CD1c-positive myeloid dendritic cell (primary cell): Measurements from ENCODE around the gene PDE4B.
A peak's percentile ranks its signal among the peaks of the same experiment; 100 is the strongest.

Experiments
- DNase-seq: peaks from one replicate; pipeline ENCODE4 v3.0.0-alpha.2; 2016; ENCODE audit errors: extremely low spot score

Gene PDE4B

DNA sequence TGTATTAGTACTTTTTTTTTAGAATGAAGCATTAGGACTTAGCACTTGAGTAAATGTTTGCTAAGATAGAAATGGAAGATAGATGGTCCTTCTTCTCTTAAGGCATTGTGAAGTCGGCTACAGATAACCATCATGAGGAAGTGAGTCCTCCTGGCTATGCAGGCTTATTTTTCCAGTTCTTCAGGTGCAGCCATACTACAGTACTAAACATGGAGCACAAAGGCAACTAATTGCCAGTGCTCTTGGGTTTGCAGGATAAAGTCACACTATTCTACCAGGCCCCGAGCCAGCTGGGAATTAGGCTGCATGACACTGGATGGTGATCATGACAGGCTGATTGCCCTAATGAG, 543.9 kb downstream of the PDE4B start:
- DNase-seq: no peak

DNA sequence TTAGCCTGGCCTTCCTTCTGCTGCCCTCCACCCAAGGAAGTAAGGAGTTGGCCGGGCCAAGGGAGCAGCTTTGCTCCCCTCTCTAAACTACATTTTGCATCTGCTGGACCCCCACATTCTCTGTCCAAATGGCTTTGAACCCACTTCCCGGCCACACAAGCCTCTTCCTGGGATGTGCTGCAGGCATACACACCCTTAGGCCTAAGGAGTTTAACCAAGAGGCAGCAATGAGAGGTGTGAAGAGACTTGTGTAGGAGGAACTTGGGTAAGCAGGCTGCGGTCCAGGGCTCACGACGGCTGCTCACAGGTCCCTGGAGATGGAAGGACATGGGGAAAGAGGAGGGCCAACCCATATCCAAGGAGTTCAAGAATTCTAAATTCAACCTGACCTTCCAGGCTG, 544.6 kb downstream of the PDE4B start:
- no peak for DNase-seq

DNA sequence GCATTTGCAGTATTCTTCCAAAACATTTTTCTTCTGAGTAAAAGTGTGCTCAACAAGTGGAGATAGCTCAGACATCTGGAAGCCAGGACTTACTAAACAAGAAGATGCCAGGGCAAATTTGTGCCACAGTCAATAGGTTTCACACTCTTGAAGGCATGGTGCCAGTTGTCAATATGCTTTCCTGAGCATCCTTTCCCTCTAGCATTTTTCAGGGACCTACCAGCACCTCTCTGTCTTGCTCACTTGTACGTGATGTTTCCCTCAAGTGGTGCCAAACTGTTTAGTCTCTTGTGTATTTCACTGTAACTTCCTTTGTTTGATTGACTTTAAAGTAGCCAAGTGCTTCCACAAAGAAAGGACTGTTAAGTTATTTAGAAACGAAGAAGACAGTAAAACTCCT, 547.2 kb downstream of the PDE4B start:
- DNase-seq: no peak

DNA sequence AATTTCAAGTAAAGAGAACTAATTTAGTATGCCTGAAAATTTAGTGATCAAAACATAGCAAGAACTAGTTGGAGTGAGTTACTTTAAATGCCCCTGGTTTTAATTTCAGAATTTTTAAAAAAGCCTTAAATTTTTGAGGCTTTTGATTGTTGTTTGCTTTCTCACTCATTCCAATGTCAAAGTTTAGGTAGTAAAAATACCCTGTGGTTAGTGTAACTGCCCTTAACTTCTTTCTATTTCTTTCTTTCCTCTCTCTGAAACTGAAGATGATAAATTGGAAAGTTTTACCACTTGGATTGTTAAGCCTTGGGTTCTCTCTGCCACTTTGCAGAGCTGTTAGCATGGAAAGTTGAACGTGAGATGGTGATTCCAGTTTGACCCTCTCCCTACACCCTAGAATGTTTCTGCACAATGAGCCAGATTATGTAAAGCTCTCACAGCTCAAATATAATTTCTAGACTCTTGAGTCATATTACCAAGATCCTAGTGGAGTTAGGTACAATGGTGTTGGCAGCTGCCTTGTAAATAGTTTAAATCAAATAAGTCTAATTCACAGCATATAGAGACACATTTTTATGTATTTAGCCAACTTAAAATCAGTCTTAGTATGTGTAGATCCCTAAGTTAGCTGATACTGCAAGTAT, 548.9 kb downstream of the PDE4B start:
- DNase-seq: no peak

DNA sequence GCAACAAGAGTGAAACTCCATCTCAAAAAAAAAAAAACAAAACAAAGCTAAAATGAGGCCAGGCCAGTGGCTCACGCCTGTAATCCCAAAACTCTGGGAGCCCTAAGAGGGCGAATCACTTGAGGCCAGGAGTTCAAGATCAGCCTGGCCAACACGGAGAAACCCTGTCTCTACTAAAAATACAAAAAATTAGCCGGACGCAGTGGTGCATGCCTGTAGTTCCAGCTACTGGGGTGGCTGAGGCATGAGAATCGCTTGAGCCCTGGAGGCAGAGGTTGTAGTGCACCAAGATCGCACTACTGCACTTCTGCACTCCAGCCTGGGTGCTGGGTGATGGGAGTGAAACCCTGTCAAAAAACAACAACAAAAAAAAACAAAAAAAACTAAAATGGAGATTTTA, 550.0 kb downstream of the PDE4B start:
- DNase-seq: no peak

DNA sequence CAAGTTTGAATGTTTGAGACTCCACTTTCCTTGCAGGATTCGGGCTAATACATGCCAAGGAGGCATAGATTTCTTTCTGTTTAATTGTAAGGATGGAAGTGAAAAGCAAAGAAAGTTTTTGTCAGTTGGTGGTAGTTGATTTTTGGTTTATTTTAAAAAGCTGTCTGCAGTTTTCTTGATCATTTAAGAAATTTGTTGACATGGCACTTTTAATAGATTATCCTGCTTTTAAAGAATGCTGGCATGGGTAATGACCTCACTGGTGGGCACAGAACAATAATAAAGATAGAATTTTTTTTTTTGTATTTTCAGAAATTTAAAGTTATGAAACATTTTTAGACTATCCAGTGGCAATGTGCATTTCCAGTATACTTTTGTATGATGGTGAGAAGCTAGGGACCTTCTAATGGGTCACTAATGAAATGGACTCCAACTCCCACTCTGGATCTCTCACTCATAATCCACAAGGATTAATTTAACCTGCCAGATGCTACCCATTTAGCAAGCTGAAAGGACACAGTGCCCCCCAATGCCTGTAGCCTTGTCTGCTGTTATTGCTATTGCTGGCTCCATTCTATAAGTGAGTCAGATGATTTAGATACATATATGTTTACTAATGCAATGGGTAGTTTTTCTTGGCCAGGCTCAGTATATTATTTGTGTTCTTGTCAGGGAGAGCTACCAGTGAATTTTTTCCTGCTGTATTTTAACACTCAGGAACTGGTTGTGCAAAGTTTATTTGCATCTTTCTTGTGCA, 551.1 kb downstream of the PDE4B start:
- no peak for DNase-seq

DNA sequence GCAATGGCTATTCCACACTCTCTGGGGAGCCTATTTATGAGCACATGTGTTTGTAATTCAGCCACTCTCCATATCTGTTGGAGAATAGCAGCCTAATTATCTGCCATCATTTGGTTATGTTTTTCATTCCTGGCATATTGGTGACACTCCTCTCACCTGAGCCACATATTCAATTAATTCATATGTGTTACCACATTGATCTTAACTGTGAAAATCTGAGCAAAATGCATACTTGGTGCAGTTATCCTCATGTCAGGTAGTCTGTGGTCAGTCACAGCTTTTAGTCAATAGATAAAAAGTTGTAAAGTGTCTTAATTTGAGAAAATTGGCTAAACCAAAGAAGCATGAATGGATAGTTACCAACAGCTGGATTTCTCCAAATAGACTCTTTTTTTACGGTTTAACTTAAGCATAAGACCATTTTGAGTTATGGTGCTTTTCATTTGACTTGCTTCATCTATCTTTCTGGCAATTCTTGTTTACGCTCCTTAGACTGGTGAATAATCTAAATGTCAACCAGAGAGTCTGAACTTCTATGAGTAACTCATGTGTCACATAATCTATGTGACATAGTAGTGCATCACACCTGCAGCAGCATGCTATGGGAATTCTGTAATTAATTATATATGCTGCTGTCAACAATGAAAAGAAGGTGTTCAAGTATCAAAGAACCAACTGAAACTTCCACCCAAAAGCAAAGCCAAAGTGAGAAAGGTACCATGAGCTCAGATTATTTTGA, 553.5 kb downstream of the PDE4B start:
- DNase-seq: no peak

DNA sequence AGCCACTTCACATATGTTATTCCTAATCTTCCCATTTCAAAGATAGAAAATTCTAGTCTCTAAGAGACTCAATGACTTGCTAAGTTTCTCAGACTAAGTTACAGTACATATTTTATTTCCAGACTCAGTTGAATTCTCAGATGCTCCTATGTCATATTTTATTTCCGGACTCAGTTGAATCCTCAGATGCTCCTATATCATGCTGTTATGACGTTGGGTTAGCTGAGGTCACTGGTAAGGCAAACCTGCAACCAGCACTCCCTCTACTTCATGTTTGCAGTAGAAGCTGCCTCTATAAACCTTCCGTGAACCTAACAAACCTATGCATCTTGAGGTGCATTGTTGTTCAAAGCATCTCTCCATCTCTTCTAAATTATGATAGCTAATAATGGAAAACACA, 554.2 kb downstream of the PDE4B start:
- no peak for DNase-seq

DNA sequence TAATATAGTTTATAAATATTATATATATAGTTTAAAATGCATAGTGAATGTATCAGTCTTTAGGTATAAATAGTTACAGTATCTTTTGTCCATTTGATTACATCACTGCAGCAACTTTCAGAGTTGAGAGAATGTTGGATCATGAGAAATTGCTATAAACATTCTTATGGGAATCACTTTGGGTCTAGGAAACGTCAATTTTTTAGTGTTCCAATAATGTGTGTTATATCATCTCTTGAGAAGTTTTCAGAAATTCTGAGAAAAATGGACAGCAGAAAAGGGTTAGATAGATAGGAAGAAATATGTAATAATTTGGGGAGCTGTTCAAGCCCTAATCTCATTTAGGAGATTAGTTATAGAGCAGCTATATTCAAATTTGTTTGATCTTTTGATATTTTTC, 556.1 kb downstream of the PDE4B start:
- DNase-seq: no peak

DNA sequence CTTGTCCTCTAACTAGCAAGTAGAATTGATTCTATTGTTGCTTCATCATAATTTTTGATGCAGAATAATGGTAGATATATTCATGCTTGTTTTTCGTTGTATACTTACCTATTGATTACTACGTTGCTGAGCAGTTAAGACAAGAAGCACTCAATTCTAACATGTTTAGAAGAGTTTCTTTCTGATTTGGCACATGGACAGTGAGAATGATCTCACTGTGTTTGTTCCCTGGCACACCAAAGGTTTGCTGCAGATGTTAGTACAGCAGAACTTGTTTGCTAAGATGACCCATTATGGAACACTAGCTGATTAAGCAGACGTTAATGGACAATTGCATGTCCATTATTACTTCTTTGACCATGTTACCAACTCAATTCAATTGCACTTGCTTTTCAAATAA, 556.5 kb downstream of the PDE4B start:
- DNase-seq: no peak

DNA sequence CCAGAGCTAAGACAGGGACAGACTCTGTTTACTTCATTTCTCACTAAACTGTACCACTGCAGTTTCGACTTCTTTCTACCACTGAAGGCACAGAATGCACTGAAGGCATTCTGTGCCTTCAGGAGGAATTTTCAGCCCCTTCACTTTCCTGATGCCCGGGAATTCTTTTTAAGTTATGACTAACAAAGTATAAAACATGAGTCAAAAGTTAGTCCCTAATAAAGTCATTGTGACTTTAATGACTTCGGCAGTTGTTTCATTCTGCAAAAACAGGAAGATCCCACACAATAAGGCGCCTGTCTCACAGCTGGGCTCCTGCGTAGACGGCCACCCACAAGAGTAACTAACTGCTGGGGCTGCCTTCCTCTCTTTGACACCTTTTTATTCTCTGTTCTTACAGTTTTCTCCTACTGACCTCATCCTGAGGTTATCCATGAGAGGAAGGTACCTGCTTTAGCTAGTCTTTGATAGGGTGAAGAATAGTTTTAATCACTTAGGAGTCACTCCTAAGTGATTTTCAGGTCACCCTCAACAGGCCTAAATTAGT, 557.4 kb downstream of the PDE4B start:
- peak; percentile 74 for DNase-seq

DNA sequence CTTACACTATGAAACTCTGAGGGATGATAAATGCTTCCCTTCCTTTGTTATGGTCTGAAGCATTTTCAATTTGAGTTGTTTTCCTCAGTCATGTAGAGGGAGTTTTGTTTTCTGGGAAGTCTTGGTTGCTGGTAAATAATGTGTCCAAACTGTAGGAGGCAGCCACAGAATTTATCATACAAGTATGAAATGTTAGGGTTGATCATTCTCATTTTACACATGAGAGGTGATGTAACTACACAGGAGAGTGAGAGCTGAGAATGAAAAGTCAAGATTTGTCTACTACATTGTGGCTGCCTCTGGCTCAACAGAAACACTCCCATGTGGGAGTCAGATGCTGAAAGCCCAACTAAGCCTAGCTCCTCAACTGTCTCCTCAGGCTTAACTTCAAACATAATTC, 558.8 kb downstream of the PDE4B start:
- DNase-seq: no peak

DNA sequence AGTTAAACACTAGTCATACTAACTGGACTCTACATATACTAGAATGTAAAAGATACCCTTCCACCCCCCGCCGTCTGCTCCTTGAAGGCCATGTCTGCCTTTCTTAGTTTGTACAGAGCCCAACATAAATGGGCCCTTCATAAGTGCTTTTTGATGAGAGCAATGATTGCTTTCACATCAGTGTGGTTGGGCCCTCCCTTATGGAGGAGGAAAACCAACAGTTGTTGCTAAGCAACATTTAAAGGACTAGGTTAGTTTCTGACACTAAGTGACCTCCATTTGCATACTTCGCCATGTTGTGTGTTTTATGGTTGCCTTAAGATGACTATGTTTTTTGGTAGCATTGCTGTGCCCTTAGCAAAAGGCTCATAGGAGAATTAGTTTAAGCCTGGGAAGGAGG, 559.2 kb downstream of the PDE4B start:
- no peak for DNase-seq

DNA sequence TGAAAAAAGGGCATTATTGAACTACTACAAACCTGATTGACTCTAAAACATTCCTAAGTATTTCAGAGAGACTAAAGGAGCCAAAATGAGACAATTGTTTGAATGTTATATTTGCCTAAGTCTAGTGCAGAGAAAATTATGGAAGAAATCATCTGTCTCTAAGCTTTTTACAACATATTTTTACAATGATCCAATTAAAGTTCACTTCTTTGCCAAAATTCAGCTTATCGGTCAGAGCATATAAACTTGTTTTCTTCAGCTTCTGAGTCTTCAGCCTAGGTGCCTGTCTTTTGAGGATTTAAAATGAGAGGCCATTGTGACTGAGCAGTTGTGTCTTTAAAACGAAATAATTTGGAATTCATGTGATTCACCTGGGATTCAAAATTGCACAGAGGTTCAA, 560.1 kb downstream of the PDE4B start:
- no peak for DNase-seq

DNA sequence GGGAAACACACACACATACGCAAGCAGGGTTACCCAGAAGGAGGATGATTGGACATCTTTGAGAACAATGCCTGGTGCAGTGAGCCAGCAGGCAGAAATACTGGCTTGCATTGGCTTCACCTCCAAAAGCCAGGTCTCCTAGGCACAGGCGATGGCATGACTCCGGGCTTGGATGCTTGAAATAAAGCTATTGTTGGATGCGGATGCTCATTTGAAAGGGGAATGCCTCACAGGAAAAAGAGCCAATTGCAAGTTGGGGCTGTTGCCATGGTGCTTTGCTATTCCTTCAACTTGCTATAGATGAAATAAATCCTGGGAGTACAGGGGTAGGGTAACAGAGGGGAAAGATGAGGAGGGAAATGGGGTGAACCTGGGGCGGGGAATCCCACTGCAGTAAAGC, 560.6 kb downstream of the PDE4B start:
- DNase-seq: no peak

DNA sequence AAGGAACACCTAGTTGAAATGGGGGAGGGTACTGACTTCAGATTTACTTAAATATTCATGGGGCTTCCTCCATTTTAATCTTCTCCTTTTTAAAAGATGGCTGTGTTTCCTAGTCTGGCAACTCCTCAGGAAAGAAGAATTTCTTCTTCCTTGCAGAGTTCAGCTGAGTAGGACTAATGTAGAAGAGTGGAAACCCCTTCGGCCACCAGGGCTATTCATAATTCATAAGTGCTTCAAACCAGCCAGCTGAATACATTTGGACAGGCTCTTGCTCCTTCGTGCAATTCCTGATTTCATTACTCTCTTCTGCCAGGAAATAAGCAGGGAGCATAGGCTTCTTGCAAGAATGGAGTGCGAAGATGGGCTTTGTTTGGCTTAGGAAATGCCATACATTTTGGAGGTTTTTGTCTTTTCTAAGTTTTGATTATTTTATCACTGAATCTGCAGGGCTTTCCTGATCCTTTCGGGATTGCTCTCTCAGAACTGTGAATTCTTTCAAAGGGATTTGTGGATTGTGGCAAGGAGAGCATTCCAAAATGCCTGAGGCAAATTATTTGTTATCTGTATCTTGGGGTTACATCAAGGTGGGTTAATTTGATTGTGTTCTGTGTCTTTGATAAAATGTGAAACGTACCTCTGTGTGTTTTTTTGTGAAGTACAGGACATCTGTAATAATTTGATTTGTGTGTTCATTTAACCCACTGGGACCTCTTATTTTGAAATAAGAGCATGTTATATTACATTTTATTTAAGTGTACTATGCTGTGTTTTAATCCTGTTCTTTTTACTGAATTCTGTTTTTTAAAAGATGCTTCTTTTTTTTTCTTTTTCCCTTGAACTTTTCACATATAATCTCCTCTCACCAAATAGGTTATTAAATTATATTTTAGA, 561.9 kb downstream of the PDE4B start:
- no peak for DNase-seq

DNA sequence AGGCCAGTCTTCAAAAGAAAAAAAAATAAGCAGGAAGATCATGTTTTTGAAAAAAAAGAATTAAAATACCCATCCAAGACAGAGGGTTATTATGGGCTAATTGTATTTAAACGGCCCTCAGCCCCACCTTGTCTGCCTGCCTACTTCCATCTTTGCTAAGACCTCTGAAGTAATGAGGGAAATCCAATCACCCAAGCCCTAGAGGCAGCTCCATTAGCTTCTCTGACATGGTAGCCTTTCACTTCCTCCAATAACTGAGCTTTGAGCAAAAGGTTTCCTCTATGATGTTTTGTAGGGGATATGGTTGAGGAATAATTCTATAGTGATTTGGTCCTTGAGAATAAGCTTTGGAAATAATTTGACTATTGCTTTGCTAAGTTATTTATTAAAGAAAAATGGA, 563.1 kb downstream of the PDE4B start:
- DNase-seq: peak; percentile 24

DNA sequence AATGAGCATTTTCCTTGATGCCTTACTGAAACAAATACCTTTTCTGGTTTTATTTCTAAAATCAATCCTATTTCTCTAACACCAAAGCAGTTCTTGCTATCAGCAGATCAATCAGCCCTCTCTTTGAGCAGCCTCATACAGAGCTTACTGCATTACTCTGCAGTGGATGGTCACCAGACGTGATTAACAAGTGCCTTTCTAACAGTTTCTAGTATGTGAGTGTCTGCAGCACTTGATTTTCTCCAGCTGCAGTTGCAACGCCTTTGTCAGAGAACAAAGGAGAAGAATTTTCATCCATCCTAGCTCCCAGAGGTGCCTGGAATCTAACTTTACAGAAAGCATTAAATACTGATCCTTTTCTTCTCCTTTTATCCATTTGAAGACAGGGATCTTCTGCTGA, 563.9 kb downstream of the PDE4B start:
- DNase-seq: no peak

DNA sequence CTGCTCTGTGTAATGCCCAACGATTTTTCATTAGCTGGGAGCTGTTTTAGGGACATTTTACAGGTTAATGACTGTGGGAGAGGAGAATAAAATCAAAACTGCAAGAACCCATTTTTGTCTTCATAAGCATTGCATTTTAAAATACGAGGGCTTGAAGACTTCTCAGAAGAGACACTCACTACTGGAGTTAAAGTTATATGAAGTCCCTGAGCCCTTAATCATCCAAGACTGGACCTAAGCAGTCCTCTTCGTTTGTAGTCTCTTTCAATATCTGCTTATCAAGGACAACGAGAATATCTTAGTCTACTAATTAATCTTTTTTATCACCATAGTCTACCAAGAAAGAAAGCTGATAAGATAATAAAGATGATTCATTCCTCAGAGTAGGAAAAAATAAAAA, 564.3 kb downstream of the PDE4B start:
- no peak for DNase-seq

DNA sequence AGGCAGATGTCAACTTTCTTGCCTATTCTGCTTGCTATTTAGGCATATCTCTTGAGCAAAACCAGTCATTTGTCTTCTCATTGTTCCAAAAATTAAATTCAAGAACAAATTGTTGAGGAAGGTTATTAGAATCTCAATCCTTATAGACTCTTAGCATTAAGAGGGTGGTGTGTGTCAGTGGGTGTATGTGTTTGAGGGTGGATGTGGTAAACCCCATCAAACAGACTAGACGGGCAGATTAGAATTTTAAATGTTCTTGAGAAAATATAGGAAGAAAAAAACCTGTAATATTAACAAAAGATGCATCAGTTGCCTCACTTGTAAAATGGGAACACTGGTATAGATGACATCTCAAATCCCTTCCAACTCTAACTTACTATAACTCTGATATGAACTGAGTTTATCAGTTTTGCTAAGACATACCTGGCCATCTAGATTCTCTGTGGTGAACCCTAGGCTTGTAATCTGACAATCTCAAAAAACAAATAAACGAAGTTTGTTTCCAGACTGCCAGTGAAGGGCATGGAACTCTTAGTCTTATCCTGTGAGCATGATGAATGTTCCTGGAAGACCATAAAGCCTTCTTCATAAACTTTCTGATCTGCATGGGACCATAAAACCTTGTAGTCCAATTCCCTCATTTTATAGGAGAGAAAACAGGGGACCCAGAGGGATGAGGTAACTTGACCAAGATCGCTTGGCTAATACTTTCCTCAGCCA, 564.9 kb downstream of the PDE4B start:
- no peak for DNase-seq

DNA sequence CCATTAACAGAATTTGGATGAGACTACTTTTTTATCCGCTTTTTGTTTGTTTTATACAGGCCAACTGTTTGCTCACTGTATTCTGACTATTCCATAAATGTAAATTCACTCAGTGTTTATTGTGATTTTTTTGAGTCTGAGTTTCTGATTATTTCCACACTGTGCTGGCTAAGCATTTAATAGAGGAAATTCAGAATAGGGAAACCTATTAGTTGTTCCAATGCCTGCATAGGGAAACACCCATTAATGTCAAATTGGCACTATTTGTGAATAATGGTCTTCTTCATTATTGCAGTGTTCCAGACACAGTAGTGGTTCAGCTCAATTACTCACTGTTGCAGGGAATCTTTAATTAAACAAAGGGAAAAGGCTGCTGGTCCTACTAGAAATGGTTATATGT, 566.6 kb downstream of the PDE4B start:
- DNase-seq: no peak
